ENCODE results near the gene MMP15.
A peak's percentile ranks its signal among the peaks of the same experiment; 100 is the strongest.

The MMP15 gene

DNA sequence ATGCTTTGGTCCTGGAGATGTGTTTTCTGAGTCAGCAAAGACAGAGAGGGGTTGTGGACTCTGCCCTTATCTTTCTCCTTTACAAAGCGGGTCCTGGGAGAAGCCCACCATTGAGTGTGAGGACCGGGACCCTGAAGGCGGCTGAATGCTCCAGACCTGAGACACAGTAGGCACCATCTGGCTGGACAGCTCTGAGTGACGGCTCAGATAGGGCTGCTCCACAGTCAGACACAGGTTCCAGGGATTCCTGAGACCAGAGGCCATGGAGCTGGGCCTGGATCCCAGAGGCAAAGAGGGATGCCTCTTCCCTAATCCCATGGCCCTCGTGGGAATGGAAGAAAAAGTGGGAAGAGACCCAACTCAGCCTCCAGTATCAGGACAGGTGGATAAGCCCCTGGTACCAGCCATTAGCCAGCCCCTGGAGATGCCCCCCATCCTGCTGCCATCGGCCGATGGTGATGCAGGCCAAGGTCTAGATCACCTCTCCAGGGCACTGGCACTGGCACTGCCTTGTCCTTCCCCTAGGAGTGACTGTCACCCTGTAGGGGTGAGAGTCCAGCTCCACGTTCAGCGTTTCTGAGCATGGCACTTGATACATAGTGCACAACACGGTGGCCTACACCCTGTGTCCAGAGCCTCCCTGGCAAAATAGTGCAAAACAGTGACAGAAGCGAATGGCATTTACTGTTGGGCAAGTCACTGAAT lies 4.7 kb downstream of the MMP15 start:
- Histone ChIP-seq H3K9ac (ENCODE audit: low read length) (no peak overlapping the region), H2AFZ (ENCODE audit: low read depth, low read length) (no peak overlapping the region), H3K27ac (ENCODE audit: low read length) (no peak overlapping the region), H3K4me1 (ENCODE audit: low read length) (peaks cover 8% of the 10 kb centered on the region), H4K20me1 (ENCODE audit: insufficient read depth, low read length) (no peaks in the 10 kb centered on the region; the same call in 1 of the 2 replicates), H3K36me3 (replicated peaks; ENCODE audit: low read depth, low read length) (no peaks in the 10 kb centered on the region), H3K4me3 (ENCODE audit: low read length) (no peak overlapping the region), H3K79me2 (ENCODE audit: low read length) (no peaks in the 10 kb centered on the region), H3K27me3 (ENCODE audit: low read depth, low read length) (peaks cover 14% of the 10 kb centered on the region), H3K9me3 (ENCODE audit: insufficient read depth, low read length) (no peaks in the 10 kb centered on the region), H3K4me2 (ENCODE audit: low read length) (no peak overlapping the region)
- no peak for TF ChIP-seq EZH2phosphoT487 (IDR thresholded peaks at IDR 0.05; ENCODE audit: low read depth)
- TF ChIP-seq, protein P1, sequence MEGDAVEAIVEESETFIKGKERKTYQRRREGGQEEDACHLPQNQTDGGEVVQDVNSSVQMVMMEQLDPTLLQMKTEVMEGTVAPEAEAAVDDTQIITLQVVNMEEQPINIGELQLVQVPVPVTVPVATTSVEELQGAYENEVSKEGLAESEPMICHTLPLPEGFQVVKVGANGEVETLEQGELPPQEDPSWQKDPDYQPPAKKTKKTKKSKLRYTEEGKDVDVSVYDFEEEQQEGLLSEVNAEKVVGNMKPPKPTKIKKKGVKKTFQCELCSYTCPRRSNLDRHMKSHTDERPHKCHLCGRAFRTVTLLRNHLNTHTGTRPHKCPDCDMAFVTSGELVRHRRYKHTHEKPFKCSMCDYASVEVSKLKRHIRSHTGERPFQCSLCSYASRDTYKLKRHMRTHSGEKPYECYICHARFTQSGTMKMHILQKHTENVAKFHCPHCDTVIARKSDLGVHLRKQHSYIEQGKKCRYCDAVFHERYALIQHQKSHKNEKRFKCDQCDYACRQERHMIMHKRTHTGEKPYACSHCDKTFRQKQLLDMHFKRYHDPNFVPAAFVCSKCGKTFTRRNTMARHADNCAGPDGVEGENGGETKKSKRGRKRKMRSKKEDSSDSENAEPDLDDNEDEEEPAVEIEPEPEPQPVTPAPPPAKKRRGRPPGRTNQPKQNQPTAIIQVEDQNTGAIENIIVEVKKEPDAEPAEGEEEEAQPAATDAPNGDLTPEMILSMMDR (IDR thresholded peaks at IDR 0.05; ENCODE audit: low read depth, low read length), result no peak

DNA sequence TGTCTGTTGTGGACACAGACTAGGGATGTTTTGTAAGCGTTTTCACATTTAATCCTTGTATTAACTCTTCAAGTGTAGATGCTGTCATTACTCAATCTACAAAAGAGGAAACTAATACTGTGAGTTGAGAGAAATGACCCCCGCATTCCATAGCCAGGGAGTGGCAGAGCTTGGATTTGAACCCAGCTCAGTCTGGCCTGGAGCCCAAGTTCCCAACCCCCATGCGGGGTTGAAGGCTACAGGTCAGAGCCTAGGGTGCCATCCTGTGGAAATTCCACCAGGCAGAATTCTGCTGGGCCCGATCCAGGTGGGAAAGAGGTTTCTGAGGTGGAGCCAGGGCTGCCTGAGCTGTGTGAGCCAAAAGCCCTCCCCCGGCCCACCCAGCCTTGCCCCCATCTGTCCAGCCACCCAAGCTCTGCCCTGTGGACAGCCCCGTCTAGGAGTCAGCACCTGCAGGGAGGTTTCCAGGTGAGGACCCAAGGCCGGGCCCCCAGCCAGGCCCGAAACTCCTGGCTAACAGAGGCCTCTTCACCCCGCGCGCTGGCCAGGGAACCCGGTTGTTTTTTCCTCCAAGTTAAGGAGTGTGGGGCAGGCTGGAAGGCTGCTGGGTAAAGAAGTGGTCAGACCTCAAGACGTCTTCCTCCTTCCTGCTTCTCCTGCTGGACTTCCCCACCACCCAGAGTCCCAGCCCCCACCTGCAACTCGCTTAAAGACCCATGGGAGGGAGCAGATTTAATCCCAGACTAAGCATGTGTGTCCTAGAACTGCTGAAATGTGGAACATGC lies 5.7 kb downstream of the MMP15 start:
- no peak overlapping the region for H3K4me3 ChIP-seq (ENCODE audit: low read length)
- no peak overlapping the region for H3K27ac ChIP-seq (ENCODE audit: low read length)
- no peak for TF ChIP-seq EZH2phosphoT487 (IDR thresholded peaks at IDR 0.05; ENCODE audit: low read depth)
- TF ChIP-seq, protein P1 (IDR thresholded peaks at IDR 0.05; ENCODE audit: low read depth, low read length), result no peak
- H3K4me1 ChIP-seq (ENCODE audit: low read length), result peaks cover 8% of the 10 kb centered on the region
- peaks cover 14% of the 10 kb centered on the region for H3K27me3 ChIP-seq (ENCODE audit: low read depth, low read length)
- no peak overlapping the region for H3K9ac ChIP-seq (ENCODE audit: low read length)
- H3K4me2 ChIP-seq (ENCODE audit: low read length), result no peak overlapping the region
- no peaks in the 10 kb centered on the region for H3K9me3 ChIP-seq (ENCODE audit: insufficient read depth, low read length)
- no peaks in the 10 kb centered on the region for H3K36me3 ChIP-seq (replicated peaks; ENCODE audit: low read depth, low read length)
- no peaks in the 10 kb centered on the region; the same call in 1 of the 2 replicates for H4K20me1 ChIP-seq (ENCODE audit: insufficient read depth, low read length)
- no peak overlapping the region for H2AFZ ChIP-seq (ENCODE audit: low read depth, low read length)
- no peaks in the 10 kb centered on the region for H3K79me2 ChIP-seq (ENCODE audit: low read length)

DNA sequence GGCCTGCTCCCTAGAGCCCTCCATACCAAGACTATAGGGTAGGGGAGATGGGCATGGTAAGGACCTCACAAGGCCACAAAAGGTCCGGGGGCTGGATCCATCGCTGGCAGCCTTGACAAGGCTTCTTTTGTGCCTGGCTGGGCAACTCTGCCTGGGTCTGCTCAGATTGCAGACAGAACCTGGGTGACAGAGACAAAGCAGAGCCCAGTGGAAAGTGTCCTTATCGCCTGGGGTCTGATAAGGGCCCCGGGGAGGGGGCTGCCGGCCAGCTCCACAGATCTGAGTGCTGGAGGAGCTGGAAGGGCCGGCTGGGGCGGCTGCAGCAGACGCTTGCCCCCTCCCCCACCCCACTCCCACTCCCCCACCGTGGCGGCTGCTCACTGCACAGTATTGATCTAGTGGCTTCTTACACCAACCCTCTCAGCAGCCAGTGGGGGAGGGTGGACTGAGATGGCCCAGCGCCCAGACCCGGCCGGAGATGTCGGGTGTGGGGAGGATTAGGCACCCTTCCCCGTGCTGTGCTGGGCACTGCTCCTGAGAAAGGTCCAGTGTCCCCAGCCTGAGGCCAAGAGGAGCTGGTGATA lies 7.2 kb downstream of the MMP15 start:
- Histone ChIP-seq H3K4me1 (ENCODE audit: low read length) (peaks cover 8% of the 10 kb centered on the region), H3K4me2 (ENCODE audit: low read length) (no peak overlapping the region), H3K9ac (ENCODE audit: low read length) (no peak overlapping the region), H3K9me3 (ENCODE audit: insufficient read depth, low read length) (no peaks in the 10 kb centered on the region), H3K36me3 (replicated peaks; ENCODE audit: low read depth, low read length) (no peaks in the 10 kb centered on the region), H3K4me3 (ENCODE audit: low read length) (no peak overlapping the region), H2AFZ (ENCODE audit: low read depth, low read length) (no peak overlapping the region), H3K79me2 (ENCODE audit: low read length) (no peaks in the 10 kb centered on the region), H3K27ac (ENCODE audit: low read length) (no peak overlapping the region), H3K27me3 (ENCODE audit: low read depth, low read length) (peaks cover 12% of the 10 kb centered on the region), H4K20me1 (ENCODE audit: insufficient read depth, low read length) (no peaks in the 10 kb centered on the region)
- TF ChIP-seq, protein P1 (IDR thresholded peaks at IDR 0.05; ENCODE audit: low read depth, low read length), result no peak
- TF ChIP-seq EZH2phosphoT487 (IDR thresholded peaks at IDR 0.05; ENCODE audit: low read depth), result no peak

DNA sequence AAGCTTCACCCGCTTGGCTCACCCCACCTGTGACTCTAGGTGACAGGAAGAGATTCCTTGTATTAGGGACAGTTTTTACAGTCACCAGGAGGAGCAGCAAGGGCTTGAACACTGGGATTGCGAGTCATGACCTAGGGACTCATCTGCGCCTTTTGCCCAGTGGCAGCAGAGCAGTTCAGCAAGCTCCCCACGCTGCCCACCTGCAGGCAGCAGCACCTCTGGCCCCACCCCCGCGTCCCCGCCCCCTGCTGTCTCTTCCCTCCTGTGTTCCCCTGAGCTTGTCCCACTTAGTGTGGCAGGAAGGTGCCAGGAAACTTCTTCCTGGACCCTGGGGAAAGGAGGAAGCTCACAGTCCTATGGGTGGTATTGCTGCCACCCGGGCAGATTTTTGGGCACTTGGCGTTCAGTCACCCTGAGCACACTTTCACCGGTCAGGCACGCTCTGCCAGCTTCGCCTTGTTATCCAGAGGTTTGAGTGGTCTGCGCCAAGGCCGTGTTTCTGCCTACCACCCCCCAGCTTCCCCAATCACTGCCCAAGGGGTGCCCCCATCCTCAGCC lies 8.7 kb downstream of the MMP15 start:
- H3K4me2 ChIP-seq (ENCODE audit: low read length), result 0 out of 2 replicates have a peak overlapping the region, but pooled peaks have one; percentile 12
- H3K27me3 ChIP-seq (ENCODE audit: low read depth, low read length), result peaks cover 12% of the 10 kb centered on the region
- TF ChIP-seq, protein P1 (IDR thresholded peaks at IDR 0.05; ENCODE audit: low read depth, low read length), result no peak
- no peak for TF ChIP-seq EZH2phosphoT487 (IDR thresholded peaks at IDR 0.05; ENCODE audit: low read depth)
- no peaks in the 10 kb centered on the region for H3K36me3 ChIP-seq (replicated peaks; ENCODE audit: low read depth, low read length)
- H3K4me3 ChIP-seq (ENCODE audit: low read length), result no peak overlapping the region
- H3K9me3 ChIP-seq (ENCODE audit: insufficient read depth, low read length), result no peaks in the 10 kb centered on the region
- no peaks in the 10 kb centered on the region for H4K20me1 ChIP-seq (ENCODE audit: insufficient read depth, low read length)
- peaks cover 8% of the 10 kb centered on the region for H3K4me1 ChIP-seq (ENCODE audit: low read length)
- no peak overlapping the region for H2AFZ ChIP-seq (ENCODE audit: low read depth, low read length)
- H3K27ac ChIP-seq (ENCODE audit: low read length), result no peak overlapping the region
- H3K9ac ChIP-seq (ENCODE audit: low read length), result no peak overlapping the region
- no peaks in the 10 kb centered on the region for H3K79me2 ChIP-seq (ENCODE audit: low read length)
